ENCODE measurements around the gene DPEP1.

GRCh38 chr16:89601906-89602272 is 11.6 kb upstream of the DPEP1 start:
- TF ChIP-seq SP1 (IDR thresholded peaks at IDR 0.05): no peak
- TF ChIP-seq HDGF (IDR thresholded peaks at IDR 0.05; ENCODE audit: borderline replicate concordance): no peak
- TF ChIP-seq L3MBTL2 (conservative IDR thresholded peaks at IDR 0.05): no peak
- no peak for TF ChIP-seq BHLHE40 (IDR thresholded peaks at IDR 0.05; ENCODE audit: borderline replicate concordance)
- TF ChIP-seq ZNF384 (IDR thresholded peaks at IDR 0.05): no peak
- TF ChIP-seq ARNT (IDR thresholded peaks at IDR 0.05): no peak
